ENCODE results near the gene ESRP2.

Gene ESRP2

DNA sequence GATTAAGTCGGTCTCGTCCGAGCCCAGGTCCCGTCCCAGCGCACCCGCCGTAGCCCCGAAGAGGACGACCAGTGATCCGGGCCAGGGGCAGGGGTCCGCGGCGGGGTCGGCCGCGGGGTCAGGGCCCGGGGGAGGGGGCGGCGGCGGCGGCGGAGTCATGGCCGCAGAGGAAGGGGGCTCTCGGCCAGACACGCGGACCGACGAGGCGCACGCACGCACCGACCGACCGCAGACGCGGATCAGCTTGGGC, at the start of gene ESRP2:
ESRP2 (minus strand) TSS at position 241 of the 250 bp plus-strand sequence; CDS start at position 159, 82 bp downstream.
- no peak for DNase-seq (ENCODE audit: low read depth in 1 of 2, low spot score in 1 of 2)

DNA sequence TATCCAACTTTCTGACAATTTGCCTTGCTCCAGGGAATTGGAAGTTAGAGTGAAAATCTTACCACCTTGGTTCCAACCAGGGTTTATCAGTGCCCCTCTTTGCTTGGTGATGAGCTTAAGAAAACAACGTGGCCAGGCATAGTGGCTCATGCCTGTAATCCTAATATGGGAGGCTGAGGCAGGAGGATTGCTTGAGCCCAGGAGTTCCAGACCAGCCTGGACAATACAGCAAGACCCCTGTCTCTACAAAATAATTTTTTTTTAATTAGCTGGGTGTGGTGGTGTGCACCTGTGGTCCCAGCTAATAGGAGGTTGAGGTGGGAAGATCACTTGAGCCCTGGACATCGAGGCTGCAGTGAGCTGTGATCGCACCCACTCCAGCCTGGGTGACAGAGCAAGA, 49.8 kb upstream of the ESRP2 start:
- no peak for DNase-seq (ENCODE audit: low read depth in 1 of 2, low spot score in 1 of 2)

DNA sequence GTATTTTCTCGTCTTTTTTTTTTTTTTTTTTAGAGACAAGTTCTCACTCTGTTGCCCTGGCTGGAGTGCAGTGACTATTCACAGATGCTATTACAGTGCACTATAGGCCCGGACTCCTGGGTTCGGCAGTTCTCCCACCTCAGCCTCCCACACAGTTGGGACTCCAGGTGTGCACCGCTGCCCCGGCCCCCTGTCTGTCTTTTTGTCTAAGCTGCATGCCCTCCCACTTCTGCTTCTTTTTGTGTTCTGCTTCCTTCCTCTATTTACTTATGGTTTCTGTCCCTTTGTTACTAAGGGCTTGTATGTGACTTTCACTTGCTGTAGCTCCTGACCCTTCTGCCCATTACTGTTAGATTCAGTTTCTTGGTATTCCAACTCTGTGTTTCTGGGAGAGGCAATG, 48.9 kb upstream of the ESRP2 start:
- no peak for DNase-seq (ENCODE audit: low read depth in 1 of 2, low spot score in 1 of 2)

DNA sequence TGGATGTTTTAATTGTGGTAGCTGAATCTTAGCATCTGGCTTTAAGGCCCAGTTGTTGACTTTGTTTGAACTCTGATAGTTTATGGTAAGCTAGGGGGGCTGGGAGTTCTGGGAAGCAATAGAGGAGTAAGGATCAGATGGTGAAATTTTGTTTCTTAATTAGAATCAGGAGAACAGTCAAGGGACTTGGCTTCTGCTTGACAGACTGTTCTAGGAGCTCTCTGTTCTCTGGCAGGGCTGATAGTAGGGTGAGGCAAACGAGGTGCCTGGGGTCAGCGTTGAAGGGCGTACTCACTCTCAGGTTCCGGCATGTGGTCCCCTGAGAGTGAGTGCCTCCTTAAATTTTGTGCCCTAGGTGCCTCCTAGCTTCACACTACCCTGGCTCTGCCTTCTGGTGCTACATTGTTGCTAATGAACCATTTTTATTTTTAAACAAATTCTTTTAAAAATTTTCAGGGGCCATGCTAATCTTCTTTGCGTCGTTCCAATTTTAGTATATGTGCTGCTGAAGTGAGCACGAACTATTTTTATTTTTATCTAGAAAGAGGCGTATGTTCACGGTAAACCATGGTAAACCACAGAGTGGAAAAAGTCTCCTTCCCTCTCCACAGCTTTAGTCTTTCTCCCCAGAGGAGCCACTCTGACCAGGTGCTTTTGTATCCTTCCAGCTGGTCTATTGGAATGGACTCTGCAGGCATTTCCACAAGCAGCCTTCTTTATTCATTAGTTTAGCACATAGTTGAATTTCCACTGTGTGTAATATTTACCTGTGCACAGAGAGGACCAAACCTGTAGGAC, 48.1 kb upstream of the ESRP2 start:
- no peak for DNase-seq (ENCODE audit: low read depth in 1 of 2, low spot score in 1 of 2)

DNA sequence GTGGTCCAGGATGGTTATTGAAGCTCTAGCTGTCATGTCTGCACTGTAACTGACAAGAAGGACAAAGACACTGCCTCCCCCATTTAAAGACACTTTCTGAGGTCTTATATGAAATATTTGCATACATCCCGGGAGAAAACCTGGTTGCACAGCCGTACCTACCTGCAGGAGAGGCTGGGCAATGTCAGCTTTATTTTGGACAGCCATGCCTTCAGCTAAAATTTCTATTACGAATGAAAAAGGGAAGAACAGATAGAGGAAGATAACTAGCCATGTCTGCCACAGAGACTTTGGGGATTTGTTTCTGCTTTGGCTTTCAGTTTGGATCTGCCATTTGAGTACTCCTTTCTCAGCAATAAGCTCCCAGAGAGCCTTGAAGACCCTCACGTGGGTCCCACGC, 47.4 kb upstream of the ESRP2 start:
- DNase-seq (ENCODE audit: low read depth in 1 of 2, low spot score in 1 of 2): no peak

DNA sequence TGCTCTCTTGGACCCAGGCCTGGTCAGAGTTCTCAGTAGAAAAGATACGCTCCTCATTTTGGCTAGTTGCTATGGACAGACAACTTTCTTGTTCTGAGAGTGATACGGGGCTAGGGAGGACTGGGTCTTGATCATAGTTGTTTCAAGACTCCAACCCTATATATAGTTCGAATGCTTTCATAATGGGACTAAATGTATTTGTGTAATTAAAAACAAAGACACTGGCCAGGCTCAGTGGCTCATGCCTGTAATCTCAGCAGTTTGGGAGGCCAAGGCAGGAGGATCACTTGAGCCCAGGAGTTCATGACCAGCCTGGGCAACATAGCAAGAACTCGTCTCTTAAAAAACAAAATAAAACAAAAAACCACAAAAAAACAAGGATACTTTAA, 46.1 kb upstream of the ESRP2 start:
- DNase-seq (ENCODE audit: low read depth in 1 of 2, low spot score in 1 of 2): no peak

DNA sequence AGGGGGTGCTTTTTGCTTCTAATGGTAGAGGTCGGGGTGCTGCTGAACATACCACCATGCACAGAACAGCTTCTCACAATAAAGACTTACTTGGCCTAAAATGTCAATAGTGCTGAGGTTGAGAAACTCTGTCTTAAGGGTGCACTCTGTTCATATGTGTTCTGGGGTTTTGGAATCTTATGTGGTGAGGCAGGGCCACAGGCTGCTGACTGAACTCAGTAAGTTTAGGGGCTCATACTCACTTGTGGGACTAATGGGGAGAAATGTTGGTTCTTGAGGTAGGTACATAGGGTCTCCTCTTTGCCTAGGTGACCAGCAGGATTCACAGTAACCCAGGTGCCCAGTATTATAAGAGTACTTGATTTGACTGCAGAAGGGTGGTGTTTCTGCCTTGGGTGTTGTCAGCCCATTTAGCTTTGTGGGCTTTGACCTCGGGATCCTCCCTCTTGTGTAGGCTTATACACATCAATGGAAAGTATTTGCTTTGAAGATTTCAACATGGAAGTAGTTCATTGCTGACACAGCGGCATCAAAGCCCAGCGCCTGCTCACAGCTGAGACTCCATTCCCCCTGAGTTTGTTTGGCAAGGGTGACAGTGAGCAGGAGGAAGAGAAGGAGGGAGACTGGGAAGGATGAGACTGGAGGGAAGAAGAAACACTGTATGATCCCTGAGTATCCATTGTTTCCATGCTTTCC, 45.6 kb upstream of the ESRP2 start:
- no peak for DNase-seq (ENCODE audit: low read depth in 1 of 2, low spot score in 1 of 2)

DNA sequence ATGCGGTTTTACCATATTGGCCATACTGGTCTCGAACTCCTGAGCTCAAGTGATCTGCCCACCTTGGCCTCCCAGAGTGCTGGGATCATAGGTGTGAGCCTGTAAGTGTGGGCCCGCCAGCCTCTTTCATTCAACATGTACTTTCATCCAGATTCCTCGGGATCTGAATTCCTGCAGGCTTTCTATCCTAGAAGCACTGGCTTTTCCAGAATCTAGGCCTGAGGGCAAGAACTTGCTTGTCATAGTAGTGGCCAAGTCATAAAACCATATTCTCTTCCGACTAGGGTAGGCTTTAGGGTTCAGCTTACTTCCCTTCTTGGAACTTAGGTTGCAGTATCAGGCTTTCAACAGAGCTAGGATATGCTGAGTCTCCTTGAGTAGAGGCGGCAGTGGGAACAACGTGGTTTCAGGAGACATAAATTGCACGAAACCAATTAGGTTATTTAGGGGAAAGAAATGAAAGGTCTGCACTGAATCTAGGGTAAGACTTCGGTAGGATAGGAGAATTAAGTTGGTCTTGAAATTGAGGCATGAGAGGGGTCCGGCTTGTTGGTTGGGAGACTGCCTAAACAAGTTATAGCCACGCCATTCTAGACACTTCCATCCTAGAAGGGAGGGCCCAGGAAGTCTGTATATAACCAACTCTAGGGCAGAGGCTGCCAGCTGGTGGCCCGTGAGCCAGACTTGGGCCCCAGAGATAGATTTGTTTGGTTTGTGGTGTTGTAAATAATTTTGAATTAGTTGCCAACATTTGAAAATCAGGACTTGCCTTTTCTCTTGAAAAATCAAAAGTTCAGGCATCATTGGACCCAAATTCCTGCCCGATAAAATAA, 44.0 kb upstream of the ESRP2 start:
- no peak for DNase-seq (ENCODE audit: low read depth in 1 of 2, low spot score in 1 of 2)

DNA sequence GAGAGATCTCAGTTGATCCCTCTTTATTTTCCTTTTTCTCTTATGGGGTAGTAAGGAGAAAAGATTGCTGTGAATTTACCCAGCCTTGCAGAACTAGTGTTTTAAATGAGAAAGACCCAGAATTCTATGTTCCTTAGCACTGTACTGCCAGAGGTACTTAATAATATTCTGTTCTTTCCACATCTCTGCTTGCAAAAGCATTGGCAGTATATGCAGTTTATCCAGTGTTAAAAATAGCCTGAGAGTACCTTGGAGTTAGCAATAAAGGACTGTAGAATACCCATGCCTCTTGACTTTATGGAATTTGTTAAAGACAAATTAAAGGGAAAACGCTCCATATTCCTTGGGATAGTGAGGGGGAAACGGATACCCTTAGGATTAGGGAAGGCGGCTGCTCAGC, 40.3 kb upstream of the ESRP2 start:
- no peak for DNase-seq (ENCODE audit: low read depth in 1 of 2, low spot score in 1 of 2)

DNA sequence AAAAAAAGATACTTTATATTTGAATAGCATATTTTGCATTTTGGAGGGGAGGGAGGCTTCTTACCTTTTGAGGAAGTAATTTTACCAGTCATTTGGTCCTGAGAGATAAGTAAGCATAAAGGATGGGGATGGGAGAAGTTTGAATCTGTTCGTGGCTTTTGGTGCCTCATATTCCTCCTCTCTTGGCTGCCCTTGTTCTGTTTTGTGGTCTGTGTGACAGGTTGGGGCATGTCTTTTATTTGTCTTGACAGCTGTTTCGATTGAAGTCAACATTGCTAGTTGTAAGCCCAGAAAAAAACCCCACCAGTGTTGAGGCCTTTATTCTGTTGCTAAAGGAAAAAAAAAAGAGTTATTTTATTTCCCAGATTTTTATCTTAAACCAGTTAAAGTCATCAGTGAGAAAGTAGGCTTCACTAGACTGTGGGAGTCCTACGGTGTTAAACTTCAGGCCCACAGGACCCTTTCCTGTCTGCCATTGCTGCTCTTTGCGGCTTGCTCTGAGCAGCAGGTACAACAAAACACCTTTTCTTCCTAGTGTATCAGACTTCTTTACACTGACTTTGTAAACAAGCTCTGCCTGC, 39.8 kb upstream of the ESRP2 start:
- peak in 1 of 2 donors; percentile 30 for DNase-seq (ENCODE audit: low read depth in 1 of 2, low spot score in 1 of 2)

DNA sequence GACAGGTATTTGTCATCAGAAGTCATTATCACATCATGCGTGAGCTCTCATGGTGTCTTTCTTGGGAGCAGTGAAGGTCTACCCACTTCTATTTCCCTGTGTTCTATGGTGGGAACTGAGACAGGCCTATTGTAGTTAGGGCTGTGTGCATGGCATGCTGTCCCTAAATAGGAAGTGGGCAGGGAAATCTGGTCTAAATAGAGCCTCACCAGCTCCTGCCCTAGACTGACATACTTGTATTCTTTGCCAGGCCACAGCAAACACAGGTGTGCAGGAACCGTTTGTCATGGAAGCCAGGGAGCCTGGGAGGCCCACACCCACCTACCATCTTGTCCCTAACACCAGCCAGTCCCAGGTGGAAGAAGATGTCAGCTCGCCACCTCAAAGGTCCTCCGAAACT, 38.5 kb upstream of the ESRP2 start:
- no peak for DNase-seq (ENCODE audit: low read depth in 1 of 2, low spot score in 1 of 2)

DNA sequence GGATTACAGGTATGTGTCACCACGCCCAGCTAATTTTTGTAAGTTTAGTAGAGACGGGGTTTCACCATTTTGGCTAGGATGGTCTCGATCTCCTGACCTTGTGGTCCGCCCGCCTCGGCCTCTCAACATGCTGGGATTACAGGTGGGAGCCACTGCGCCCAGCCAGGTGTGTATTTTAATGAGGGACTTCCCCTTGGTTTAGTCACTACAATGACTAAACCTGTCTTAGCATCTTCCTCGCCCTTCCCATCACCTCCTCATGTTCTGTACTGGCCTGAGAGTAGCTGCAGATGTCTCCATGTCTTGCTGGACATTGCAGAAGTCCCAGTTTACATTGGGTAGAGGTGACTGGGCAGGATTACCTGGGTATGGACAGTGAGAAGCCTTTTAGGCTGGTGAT, 38.0 kb upstream of the ESRP2 start:
- DNase-seq (ENCODE audit: low read depth in 1 of 2, low spot score in 1 of 2): no peak

DNA sequence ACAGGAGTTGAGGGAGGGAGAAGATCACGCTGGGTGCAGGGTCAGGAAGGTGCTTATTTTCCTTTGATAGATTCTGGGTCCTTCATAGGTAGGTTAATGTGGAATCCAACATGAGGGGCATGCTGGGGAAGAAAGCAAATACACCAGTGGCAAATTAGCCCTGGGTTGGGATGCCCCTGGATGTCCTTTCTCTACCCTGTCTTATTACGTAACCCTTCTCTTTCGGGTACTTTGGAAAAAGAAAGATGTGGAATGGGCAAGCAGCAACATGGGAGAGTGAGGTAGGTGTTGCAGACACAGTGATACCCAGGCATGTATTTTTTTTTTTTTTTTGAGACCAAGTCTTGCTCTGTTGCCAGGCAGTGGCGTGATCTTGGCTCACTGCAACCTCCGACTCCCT, 37.5 kb upstream of the ESRP2 start:
- DNase-seq (ENCODE audit: low read depth in 1 of 2, low spot score in 1 of 2): no peak

DNA sequence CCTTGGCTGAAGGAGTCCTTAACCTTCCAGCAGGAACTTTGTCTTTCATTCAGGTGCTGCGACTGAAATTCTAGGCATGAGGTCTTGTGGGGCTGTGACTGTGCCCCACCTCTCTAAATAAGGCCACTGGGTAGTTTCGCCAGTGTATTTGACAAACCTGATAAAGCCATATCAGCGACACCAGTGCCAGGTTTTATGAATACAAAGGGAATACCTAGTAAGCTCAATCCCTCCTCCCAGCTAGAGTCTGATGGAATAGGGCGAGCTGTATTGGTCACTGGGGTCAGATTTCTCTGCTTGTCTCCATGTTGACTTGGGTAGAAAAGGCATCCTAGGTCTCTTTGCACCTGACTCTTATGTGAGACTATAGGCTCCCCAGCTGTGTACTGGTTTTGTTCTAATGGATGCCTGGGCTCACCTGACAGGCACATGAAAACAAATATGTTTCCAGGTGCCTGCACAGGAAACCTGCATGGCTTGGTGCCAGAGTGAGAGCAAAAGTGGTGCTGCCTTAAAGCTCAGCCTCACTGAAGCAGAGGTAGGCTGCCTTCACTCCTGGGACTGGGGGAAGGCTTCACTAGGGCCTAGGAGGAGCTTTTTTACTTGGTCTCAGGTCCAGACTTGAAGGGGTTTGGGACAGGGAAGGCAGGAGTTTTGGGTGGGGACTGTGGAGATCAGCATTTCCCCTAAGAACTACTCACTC, 36.7 kb upstream of the ESRP2 start:
- no peak for DNase-seq (ENCODE audit: low read depth in 1 of 2, low spot score in 1 of 2)

DNA sequence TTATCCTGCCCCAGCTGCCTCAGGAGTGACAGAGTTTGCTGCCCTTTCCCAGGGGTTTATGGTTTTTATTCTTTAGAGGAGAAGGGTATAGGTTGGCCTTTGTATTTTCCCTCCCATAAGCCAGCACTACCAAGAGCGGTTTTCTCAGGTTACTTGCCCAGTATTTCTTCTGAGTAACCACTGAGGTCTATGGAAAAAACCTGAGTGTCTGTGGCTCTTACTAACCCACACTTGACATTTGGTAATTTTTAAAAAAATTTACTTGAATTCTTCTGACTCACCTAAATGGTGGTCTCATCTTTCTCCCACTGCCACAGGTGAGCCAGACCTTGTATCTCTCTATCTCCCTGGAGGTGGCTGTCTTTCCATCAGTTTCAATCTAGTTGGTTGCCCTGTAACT, 34.4 kb upstream of the ESRP2 start:
- no peak for DNase-seq (ENCODE audit: low read depth in 1 of 2, low spot score in 1 of 2)

DNA sequence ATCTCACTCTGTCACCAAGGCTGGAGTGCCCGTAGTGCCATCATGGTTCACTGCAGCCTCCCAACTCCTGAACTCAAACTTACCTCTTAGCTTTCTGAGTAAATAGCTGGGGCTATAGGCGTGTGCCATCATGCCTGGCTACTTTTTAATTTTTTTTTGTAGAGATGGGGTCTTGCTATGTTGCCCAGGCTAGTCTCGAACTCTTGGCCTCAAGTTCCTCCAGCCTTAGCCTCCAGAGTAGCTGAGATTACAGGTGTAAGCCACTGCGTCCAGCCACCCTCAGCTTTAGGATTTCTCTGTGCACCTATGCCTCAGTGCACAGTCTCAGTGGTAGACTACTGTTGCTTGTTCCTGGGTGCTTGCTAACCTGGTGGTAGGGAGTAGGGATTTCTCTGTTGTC, 33.9 kb upstream of the ESRP2 start:
- no peak for DNase-seq (ENCODE audit: low read depth in 1 of 2, low spot score in 1 of 2)

DNA sequence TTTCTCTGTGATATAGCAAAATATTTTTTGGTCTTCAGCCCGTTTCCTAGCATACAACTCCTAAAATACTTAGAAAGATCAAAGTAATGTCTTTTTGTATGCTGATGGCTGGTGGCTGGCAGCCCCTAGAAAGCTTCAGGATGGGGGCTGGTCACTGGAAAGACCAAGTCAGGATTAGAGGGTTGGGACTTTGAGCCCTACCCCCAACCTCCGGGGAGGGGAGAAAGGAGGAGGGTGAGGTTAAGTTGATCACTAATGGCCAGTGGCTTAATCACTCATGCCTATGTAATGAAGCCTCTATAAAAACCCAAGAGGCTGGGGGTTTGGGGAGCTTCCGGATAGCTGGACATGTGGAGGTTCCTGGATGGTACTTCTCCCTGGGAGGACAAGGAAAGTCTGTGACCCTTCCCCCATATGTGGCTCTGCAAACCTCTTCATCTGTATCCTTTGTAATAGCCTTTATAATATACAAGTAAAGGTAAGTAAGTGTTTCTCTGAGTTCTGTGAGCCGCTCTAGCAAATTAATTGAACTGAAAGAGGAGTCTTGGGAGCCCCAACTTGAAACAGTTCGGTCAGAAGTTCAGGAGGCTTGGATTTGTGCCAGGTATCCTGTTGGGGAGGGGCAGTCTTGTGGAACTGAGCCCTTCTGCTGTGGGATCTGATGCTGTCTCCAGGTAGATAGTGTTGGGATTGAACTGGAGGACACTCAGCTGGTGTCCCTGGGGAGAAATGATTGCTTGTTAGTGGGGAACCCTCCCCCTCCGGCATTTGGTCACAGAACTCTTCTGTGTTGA, 31.9 kb upstream of the ESRP2 start:
- no peak for DNase-seq (ENCODE audit: low read depth in 1 of 2, low spot score in 1 of 2)

DNA sequence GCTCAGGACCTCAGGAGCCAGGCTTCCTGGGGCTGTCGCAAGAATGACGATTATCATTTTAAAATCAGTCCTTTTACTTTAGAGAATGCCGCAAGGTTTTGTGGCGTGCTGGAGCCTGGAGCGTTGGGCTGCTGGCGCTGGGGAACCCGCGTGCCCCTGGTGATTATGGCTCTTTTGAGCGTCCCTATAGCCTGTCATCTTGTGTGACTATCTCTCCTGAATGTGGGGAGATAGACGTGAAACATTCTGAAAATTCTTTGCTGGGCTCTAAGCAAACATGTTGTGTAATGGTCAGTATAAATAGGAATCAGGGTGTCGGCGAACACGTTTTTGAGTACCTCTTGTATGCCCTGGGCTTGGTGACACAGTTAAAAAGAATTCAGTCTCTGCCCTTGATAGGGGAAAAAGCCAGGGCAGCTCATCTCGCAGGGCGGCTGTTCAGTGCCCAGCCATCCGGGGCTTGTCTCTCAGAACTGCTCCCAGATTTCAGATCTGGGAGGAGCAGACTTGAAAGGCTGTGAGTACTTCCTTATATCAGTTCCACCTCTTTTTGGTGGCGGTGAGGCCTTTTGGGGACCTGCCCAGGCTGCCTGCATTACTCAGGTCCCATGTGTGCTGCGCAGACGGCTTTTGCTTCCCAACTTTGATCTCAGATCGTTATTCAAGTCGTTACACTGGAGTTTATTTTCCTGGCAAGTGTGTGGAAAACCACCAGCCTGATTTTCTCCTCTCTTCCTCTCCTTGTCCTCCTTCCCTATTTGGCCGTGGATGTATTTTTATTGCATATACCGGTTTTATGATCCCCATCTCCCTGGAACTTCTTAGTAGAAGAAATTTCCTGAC, 29.4 kb upstream of the ESRP2 start:
- DNase-seq (ENCODE audit: low read depth in 1 of 2, low spot score in 1 of 2): peak in 1 of 2 donors; percentile 48

Measured in activated CD4-positive, alpha-beta T cell treated with anti-CD3 and anti-CD28 coated beads, Interleukin-2, amount 50 U/mL, for 24 hours (primary cell).